HL-60 (cell line): ENCODE results near the gene IAPP.

Experiments
- GABPA ChIP-seq: IDR thresholded peaks from 2 replicates; pipeline ENCODE4 v1.6.1; 2012; ENCODE audit warnings: low read depth
- POLR2AphosphoS5 ChIP-seq: IDR thresholded peaks from 2 replicates; pipeline ENCODE4 v1.6.1; 2012; ENCODE audit warnings: low read depth
- SPI1 ChIP-seq: IDR thresholded peaks from 2 replicates; pipeline ENCODE4 v1.6.1; 2012; ENCODE audit warnings: low read depth, mild to moderate bottlenecking, borderline replicate concordance
- TF ChIP-seq, protein P1 (sequence below): IDR thresholded peaks from one replicate; pipeline ENCODE4 v1.5.1; 2011; ENCODE audit warnings: low read length, control low read depth, inconsistent platforms; ENCODE audit not compliant: insufficient read depth
- TF ChIP-seq, protein P2 (sequence below): IDR thresholded peaks from 2 replicates; pipeline ENCODE4 v1.6.1; 2012; ENCODE audit warnings: low read depth; ENCODE audit not compliant: insufficient replicate concordance

DNA sequence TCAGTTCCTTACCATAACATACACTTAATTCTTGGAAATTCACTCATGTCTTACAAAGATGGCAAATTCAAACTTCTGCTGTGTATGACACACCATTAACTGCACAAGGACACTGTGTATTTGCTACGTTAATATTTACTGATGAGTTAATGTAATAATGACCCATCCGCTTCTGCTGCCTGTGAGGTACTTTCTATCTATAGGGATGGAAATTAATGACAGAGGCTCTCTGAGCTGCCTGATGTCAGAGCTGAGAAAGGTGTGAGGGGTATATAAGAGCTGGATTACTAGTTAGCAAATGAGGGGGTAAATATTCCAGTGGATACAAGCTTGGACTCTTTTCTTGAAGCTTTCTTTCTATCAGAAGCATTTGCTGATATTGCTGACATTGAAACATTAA is at the start of gene IAPP:
- TF ChIP-seq, protein P1, sequence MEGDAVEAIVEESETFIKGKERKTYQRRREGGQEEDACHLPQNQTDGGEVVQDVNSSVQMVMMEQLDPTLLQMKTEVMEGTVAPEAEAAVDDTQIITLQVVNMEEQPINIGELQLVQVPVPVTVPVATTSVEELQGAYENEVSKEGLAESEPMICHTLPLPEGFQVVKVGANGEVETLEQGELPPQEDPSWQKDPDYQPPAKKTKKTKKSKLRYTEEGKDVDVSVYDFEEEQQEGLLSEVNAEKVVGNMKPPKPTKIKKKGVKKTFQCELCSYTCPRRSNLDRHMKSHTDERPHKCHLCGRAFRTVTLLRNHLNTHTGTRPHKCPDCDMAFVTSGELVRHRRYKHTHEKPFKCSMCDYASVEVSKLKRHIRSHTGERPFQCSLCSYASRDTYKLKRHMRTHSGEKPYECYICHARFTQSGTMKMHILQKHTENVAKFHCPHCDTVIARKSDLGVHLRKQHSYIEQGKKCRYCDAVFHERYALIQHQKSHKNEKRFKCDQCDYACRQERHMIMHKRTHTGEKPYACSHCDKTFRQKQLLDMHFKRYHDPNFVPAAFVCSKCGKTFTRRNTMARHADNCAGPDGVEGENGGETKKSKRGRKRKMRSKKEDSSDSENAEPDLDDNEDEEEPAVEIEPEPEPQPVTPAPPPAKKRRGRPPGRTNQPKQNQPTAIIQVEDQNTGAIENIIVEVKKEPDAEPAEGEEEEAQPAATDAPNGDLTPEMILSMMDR = no peak
- TF ChIP-seq GABPA = no peak
- no peak for TF ChIP-seq POLR2AphosphoS5
- TF ChIP-seq, protein P2, sequence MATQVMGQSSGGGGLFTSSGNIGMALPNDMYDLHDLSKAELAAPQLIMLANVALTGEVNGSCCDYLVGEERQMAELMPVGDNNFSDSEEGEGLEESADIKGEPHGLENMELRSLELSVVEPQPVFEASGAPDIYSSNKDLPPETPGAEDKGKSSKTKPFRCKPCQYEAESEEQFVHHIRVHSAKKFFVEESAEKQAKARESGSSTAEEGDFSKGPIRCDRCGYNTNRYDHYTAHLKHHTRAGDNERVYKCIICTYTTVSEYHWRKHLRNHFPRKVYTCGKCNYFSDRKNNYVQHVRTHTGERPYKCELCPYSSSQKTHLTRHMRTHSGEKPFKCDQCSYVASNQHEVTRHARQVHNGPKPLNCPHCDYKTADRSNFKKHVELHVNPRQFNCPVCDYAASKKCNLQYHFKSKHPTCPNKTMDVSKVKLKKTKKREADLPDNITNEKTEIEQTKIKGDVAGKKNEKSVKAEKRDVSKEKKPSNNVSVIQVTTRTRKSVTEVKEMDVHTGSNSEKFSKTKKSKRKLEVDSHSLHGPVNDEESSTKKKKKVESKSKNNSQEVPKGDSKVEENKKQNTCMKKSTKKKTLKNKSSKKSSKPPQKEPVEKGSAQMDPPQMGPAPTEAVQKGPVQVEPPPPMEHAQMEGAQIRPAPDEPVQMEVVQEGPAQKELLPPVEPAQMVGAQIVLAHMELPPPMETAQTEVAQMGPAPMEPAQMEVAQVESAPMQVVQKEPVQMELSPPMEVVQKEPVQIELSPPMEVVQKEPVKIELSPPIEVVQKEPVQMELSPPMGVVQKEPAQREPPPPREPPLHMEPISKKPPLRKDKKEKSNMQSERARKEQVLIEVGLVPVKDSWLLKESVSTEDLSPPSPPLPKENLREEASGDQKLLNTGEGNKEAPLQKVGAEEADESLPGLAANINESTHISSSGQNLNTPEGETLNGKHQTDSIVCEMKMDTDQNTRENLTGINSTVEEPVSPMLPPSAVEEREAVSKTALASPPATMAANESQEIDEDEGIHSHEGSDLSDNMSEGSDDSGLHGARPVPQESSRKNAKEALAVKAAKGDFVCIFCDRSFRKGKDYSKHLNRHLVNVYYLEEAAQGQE = no peak
- no peak for TF ChIP-seq SPI1
